ENCODE data around the gene FGF9.

The FGF9 gene

GRCh38 chr13:21723807-21724505, 53.1 kb downstream of the FGF9 start:
- H3K4me1 ChIP-seq = no peaks in the 10 kb centered on the region
- H3K36me3 ChIP-seq = no peaks in the 10 kb centered on the region
- H3K9me3 ChIP-seq = no peaks in the 10 kb centered on the region
- TF ChIP-seq CTCF (IDR thresholded peaks at IDR 0.05; ENCODE audit: low read depth, low read length) = no peak
- no peaks in the 10 kb centered on the region; the same call in 1 of the 2 replicates for H3K27me3 ChIP-seq
- no peak for DNase-seq
- H3K4me3 ChIP-seq (ENCODE audit: low read depth, low read length) = no peak overlapping the region

GRCh38 chr13:21730186-21730880, 59.5 kb downstream of the FGF9 start:
- Histone ChIP-seq H3K4me3 (ENCODE audit: low read depth, low read length) (no peak overlapping the region), H3K27me3 (peaks cover 2% of the 10 kb centered on the region), H3K4me1 (no peaks in the 10 kb centered on the region), H3K36me3 (no peaks in the 10 kb centered on the region), H3K9me3 (no peaks in the 10 kb centered on the region)
- DNase-seq = no peak
- TF ChIP-seq CTCF (IDR thresholded peaks at IDR 0.05; ENCODE audit: low read depth, low read length) = no peak

- TF ChIP-seq CTCF (IDR thresholded peaks at IDR 0.05; ENCODE audit: low read depth, low read length) = no peak
- Histone ChIP-seq H3K27me3 (peaks cover 2% of the 10 kb centered on the region), H3K4me1 (no peaks in the 10 kb centered on the region), H3K4me3 (ENCODE audit: low read depth, low read length) (no peak overlapping the region), H3K36me3 (no peaks in the 10 kb centered on the region), H3K9me3 (no peaks in the 10 kb centered on the region)
- DNase-seq = no peak
Observed at GRCh38 chr13:21733475-21734263, 62.8 kb downstream of the FGF9 start.

GRCh38 chr13:21734961-21735360, 64.1 kb downstream of the FGF9 start:
- Histone ChIP-seq H3K27me3 (peaks cover 2% of the 10 kb centered on the region; the same call in 1 of the 2 replicates), H3K9me3 (no peaks in the 10 kb centered on the region), H3K36me3 (no peaks in the 10 kb centered on the region), H3K4me1 (no peaks in the 10 kb centered on the region), H3K4me3 (ENCODE audit: low read depth, low read length) (no peak overlapping the region)
- TF ChIP-seq CTCF (IDR thresholded peaks at IDR 0.05; ENCODE audit: low read depth, low read length) = no peak
- no peak for DNase-seq

- peaks cover 2% of the 10 kb centered on the region; the same call in 1 of the 2 replicates for H3K27me3 ChIP-seq
- no peak for DNase-seq
- no peaks in the 10 kb centered on the region for H3K4me1 ChIP-seq
- H3K36me3 ChIP-seq = no peaks in the 10 kb centered on the region
- H3K4me3 ChIP-seq (ENCODE audit: low read depth, low read length) = no peak overlapping the region
- no peak for TF ChIP-seq CTCF (IDR thresholded peaks at IDR 0.05; ENCODE audit: low read depth, low read length)
- H3K9me3 ChIP-seq = no peaks in the 10 kb centered on the region
Observed at GRCh38 chr13:21735701-21736401, 65.0 kb downstream of the FGF9 start.
